Activated CD4-positive, alpha-beta T cell treated with anti-CD3 and anti-CD28 coated beads for 24 hours (primary cell): Measurements from ENCODE around the gene FMN1.

Experiments used
- DNase-seq, 2 donors: peaks; one replicate each; pipeline ENCODE4 v3.0.0-alpha.2; 2020; ENCODE audit warnings: low read depth in 2 of 2

FMN1 gene

GRCh38 chr15:33157371-33158037 is 37.0 kb downstream of the FMN1 start:
- no peak for DNase-seq

DNA sequence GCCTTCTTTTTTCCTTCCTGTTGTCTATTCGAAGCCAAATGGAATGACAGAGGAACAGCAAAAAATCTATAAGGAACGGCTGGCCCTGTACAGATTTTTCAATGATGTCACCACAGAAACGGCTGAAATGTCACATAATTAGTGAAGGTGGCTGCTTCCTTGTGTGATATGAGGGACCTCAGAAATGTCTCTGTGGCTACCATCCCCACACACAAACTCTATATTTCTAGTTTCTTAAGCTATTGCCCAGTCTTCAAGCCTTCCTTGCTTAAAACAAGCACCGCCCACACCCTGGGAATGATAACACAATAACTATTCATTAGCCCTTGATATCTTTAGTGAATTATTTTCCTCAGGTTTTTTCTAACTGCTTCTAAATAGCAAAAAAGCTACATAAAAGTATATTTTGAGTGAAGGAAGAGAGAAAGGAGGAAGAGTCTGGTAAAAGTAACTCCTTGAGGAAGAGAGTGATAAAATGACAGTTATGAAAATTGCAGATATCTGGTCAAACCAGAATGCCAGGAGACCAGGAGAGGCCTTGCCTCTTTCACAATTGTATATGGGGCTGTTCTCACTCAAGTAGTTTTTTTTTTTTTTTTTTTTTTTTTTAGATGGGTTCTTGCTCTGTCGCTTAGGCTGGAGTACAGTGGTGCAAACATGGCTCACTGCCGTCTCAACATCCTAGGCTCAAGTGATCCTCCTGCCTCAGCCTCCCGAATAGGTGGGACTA is 38.7 kb downstream of the FMN1 start:
- DNase-seq, result no peak

GRCh38 chr15:33154351-33155166 is 40.0 kb downstream of the FMN1 start:
- no peak for DNase-seq

- no peak for DNase-seq
These were observed 41.0 kb downstream of the FMN1 start for GRCh38 chr15:33153548-33153947.

DNA sequence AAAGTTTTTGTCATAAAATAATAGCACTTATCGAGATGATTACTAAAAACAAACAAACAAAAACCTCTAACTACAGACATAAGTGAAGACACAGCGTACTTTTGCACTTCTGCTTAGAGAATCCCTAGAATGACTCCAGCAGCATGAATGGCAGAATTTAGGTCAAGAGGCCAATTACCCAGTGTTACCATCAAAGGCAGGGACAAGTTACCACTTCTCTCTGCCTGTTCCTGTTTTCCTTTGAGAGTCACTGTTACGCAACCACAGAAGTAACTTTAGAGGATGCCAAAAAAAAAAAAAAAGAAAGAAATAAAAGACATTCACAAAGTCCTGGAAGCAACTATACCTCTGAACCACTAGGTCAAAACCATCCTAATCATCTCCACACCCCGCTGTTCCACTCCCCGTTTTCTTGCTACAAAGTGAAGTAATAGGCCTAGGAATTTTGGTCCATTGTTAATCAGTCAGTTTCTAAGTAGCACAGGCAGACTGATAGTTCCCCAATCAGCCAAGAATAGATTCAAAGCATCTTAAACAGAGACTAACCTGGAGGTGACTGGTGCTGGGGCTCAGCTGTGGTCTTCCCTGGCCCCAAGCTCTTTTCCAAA is 41.9 kb downstream of the FMN1 start:
- DNase-seq, result no peak

- no peak for DNase-seq
These were observed 43.5 kb downstream of the FMN1 start for GRCh38 chr15:33150971-33151370.

DNA sequence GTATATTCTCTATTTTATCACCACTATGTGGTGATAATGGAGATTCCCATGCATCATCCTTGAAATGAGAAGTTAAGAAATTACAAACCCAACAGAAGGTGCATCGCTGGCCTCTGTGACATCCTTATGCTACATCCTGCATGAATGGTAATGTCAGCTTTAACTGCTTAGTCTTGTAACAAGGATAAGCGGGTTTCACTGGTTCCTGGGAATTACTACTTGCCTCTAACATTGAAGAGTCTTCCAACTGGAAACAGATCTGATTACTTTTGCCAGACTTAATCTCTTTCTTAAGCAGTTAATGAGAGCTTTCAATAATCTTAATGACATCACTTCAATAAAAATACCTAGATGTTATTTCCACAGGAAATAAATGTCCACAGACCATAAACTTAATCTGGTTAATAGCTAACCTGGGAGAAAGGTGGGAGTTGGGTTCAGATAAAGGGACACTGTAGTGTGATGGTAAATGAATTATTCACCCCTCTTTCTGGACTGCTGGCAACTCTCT is 44.0 kb downstream of the FMN1 start:
- no peak for DNase-seq

DNA sequence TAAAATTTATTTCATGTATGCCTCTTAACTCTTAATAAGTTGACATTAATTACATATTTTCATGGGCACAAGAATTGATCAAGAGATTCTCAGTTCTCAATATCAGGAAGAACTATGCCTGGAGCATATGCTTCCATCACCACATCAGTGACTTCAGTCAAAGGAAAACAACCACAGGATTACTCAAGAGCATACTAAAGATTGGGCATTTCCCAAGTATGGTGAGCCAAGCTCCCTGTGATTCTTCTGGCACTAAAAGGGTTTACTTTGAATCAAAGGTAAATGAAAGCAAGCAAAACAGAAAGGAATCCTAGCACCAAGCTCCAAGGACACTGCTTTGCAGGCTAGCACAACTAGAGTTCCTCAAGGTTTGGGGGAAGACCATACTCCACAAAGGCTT is 44.6 kb downstream of the FMN1 start:
- DNase-seq, result no peak

DNA sequence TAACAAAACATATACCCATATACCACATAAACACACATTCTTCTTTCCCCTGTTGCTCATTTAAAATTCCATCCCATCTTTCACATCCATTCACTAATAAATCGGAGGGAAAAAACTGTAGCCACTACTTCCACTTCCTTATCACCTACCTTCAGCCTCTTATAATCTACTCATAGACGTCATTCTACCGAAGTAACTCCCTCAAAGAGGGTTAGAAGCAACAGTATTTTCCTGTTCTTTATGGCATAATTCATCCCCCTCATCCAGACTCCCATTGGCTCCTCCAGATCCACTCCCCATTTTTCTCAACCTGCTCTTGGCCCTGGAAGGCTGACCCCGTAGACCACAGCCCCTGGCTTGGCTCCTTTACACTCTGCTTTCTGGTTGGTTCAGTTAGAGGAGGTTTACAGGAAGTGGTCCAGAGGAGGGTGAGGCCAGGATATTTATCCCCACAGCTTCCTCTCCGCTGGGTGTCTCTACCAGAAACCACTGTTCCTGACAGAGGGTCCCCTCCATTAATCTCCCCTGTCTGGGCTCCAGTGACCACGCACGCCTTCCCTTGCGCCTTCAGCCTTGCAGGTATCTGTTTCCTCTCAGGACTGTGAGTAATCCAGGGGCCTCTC is 46.3 kb downstream of the FMN1 start:
- no peak for DNase-seq

DNA sequence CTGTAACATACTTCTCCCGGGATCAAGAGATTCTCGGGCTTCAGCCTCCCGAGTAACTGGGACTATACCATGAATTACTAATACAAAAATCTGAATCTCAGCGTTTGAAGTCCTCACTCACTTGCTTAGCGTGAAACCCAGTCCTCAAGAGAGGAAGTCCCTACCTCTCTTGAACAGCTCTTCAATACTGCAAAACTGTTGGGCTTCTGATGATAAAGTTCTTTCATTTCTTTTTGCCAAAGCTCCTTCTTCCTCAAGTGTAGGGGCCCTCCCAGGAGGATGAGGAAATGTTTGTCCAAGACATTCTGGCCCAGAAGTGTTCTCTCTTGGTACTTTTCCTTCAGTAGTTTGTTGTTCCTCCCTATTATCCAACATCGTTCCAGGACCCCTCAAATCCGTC is 48.5 kb downstream of the FMN1 start:
- DNase-seq, result no peak

- no peak for DNase-seq
These were observed 49.1 kb downstream of the FMN1 start for GRCh38 chr15:33145447-33145846.

GRCh38 chr15:33142708-33143107 is 51.8 kb downstream of the FMN1 start:
- DNase-seq, result no peak

GRCh38 chr15:33138000-33138399 is 56.5 kb downstream of the FMN1 start:
- no peak for DNase-seq

DNA sequence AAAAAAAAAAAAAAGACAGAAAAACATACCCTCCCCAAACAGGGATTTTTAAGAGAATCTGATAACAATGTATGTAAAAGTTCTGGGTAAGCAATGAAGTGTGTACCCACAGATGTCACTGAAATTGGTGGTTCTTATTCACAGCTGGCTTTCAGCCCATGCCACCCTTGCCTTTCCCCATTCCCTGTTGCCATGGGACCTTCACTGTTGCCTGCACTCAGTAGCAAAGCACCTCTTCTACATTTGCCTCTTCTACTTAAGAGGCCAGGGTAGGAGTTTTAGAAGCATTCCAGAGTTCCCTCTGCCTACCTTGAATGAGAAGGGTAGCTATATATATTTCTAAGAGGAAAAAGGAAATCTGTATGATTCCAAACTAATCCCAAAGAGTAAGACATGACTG is 57.4 kb downstream of the FMN1 start:
- DNase-seq, result no peak

DNA sequence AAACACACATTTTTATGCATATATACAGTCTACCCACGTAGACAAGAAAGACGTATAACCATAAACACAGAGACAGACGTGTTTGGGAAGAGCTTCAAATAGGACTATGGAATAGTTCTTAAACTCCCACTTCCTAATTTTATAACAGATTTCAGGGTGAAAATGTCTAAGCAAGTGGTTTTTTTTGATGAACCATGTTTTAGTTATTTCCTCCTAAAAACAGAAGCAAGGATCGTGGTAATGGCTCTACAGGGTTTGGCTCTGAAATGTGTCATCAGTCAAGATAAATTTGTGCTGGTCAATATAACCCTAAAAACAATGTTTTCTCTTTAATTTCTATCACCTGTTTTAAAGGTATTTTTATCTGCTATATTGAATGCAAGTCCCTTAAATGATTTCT is 58.2 kb downstream of the FMN1 start:
- DNase-seq, result no peak

GRCh38 chr15:33135355-33135781 is 59.1 kb downstream of the FMN1 start:
- no peak for DNase-seq

- no peak for DNase-seq
These were observed 61.7 kb downstream of the FMN1 start for GRCh38 chr15:33132722-33133345.

DNA sequence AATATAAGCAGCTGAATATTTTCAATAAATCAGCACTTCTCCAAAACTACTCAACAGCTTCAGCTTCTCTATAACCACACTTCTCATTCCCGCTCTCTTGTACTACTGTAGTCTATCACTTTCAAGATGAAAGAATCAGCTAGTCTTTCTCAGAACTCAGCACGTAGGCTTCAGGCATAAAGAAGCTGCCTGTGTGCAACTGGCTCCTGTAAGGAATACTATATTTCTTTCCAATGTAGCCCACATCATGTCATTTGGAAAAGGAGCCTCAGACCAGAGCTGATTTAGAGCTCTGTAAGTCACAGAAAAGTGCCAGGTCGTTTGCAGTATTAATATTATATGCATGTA is 62.3 kb downstream of the FMN1 start:
- no peak for DNase-seq

- DNase-seq, result no peak
These were observed 62.8 kb downstream of the FMN1 start for GRCh38 chr15:33131552-33132232.

GRCh38 chr15:33126559-33127290 is 67.8 kb downstream of the FMN1 start:
- DNase-seq, result peak; percentile 45 to 49
